GM12878 (cell line): ENCODE data around the gene RNF113B. TPM values are rescaled to one million over a fixed set of nuclear protein-coding genes. Genes with fewer than 3 reads are reported as not detected.
A peak's percentile ranks its signal among the peaks of the same experiment; 100 is the strongest.

Source experiments
- ATAC-seq: fragments of 200-7000 bp; cut with Tn5 transposase; 3 replicates; pipeline ENCODE4 v1.9.1; 2020; ENCODE audit warnings: mild to moderate bottlenecking, moderate library complexity
- BruUV-seq: library from RNA; stranded (reverse); fragments of 400-500 nt; replicated peaks from 2 replicates; lab custom pipeline; 2021; lab: Mats Ljungman, UMichigan
- CTCF ChIA-PET: fragments of 300-600 bp; sonication (Branson Sonifier 250); formaldehyde crosslinking; extraction: SDS; loops from one replicate; lab custom pipeline; 2021; ENCODE audit warnings: inconsistent platforms; lab: Yijun Ruan, JAX
- POLR2A ChIA-PET: fragments of 350-600 bp; formaldehyde crosslinking; extraction: SDS; loops from one replicate; lab custom pipeline; 2021; ENCODE audit warnings: inconsistent platforms; lab: Charles Lee
- RAD21 ChIA-PET: fragments of 300-600 bp; sonication (Branson Sonifier 250); formaldehyde crosslinking; loops from one replicate; lab custom pipeline; 2023; ENCODE audit warnings: antibody characterized with exemption; ENCODE audit not compliant: unreplicated experiment; lab: Charles Lee
- SMC1A ChIA-PET: fragments of 300-600 bp; sonication (Branson Sonifier 250); formaldehyde crosslinking; loops from one replicate; lab custom pipeline; 2023; ENCODE audit not compliant: unreplicated experiment, uncharacterized antibody; lab: Charles Lee
- DNase-seq: peaks from one replicate; pipeline ENCODE4 v3.0.0-alpha.2; 2011; ENCODE audit warnings: low read depth, low spot score
- FAIRE-seq: peaks from 3 replicates; lab custom pipeline; 2011; peaks lifted over from hg19 to GRCh38; lab: Jason Lieb, UNC
- H2AFZ ChIP-seq: 2 replicates; pipeline ENCODE4 v1.6.0; 2011; ENCODE audit warnings: low read depth, low read length, control low read depth; ENCODE audit not compliant: control insufficient read depth
- H3K27ac ChIP-seq: 2 replicates; pipeline ENCODE4 v1.5.1; 2011; ENCODE audit warnings: control low read depth; ENCODE audit not compliant: control insufficient read depth, insufficient read depth
- H3K27me3 ChIP-seq, 2 experiments: replicated peaks in 1 of 2; 2 replicates each; pipeline versions ENCODE4 v1.6.0 to v1.6.1; 2011; ENCODE audit warnings: low read length in 1 of 2; ENCODE audit not compliant: control insufficient read depth in 2 of 2, insufficient read depth in 2 of 2
- H3K36me3 ChIP-seq, 2 experiments: 2 replicates each; pipeline ENCODE4 v1.5.1; 2011; ENCODE audit warnings: low read length in 1 of 2; ENCODE audit not compliant: control insufficient read depth in 2 of 2, insufficient read depth in 2 of 2
- H3K4me1 ChIP-seq: 2 replicates; pipeline ENCODE4 v1.6.1; 2011; ENCODE audit warnings: mild to moderate bottlenecking, low read length, moderate library complexity, mixed read lengths; ENCODE audit not compliant: control insufficient read depth, insufficient read depth
- H3K4me2 ChIP-seq: 2 replicates; pipeline ENCODE4 v1.6.0; 2011; ENCODE audit warnings: control low read depth; ENCODE audit not compliant: control insufficient read depth, insufficient read depth
- H3K4me3 ChIP-seq: fragments of 200-600 bp; sonication (generic); 2 replicates; pipeline ENCODE4 v1.5.1; 2016
- H3K79me2 ChIP-seq: 2 replicates; pipeline ENCODE4 v1.6.0; 2011; ENCODE audit warnings: low read length; ENCODE audit not compliant: control insufficient read depth, insufficient read depth
- H3K9ac ChIP-seq: 2 replicates; pipeline ENCODE4 v1.8.0; 2011; ENCODE audit warnings: low read length, control low read depth, mixed read lengths; ENCODE audit not compliant: control insufficient read depth, insufficient read depth
- H3K9me3 ChIP-seq: replicated peaks from 3 replicates; pipeline ENCODE4 v1.5.1; 2011; ENCODE audit warnings: mild to moderate bottlenecking, low read length; ENCODE audit not compliant: control insufficient read depth, insufficient read depth
- H4K20me1 ChIP-seq: 2 replicates; pipeline ENCODE4 v1.6.0; 2011; ENCODE audit not compliant: control insufficient read depth, insufficient read depth
- BHLHE40 ChIP-seq, 2 experiments: fragments of 450-650 bp in 1 of 2; IDR thresholded peaks; 2 replicates each; pipeline ENCODE4 v1.6.1; 2011 to 2017; ENCODE audit warnings: low read depth in 2 of 2, borderline replicate concordance in 1 of 2, improper control_type of control experiment in 1 of 2, low read length in 1 of 2, mild to moderate bottlenecking in 1 of 2
- FOS ChIP-seq: IDR thresholded peaks from 3 replicates; pipeline ENCODE4 v1.6.1; 2011; ENCODE audit warnings: borderline replicate concordance; ENCODE audit not compliant: insufficient read length; ENCODE audit errors: extremely low read depth
- IKZF2 ChIP-seq, 2 experiments: fragments of 450-650 bp; IDR thresholded peaks; 2 replicates each; pipeline ENCODE4 v1.6.1; 2017; ENCODE audit warnings: mild to moderate bottlenecking in 2 of 2, moderate library complexity in 2 of 2
- MEF2A ChIP-seq: IDR thresholded peaks from 2 replicates; pipeline ENCODE4 v1.6.1; 2011; ENCODE audit warnings: low read depth, mild to moderate bottlenecking, low read length, moderate library complexity; ENCODE audit not compliant: insufficient read depth
- MEF2B ChIP-seq: fragments of 450-650 bp; IDR thresholded peaks from 2 replicates; pipeline ENCODE4 v1.6.1; 2018; ENCODE audit warnings: mild to moderate bottlenecking, moderate library complexity; ENCODE audit not compliant: partially characterized antibody, poor library complexity, severe bottlenecking
- MYC ChIP-seq: IDR thresholded peaks from 2 replicates; pipeline ENCODE4 v1.6.1; 2011; ENCODE audit warnings: mild to moderate bottlenecking, low read length, moderate library complexity, inconsistent platforms; ENCODE audit not compliant: insufficient read depth, insufficient replicate concordance, insufficient read length, severe bottlenecking
- POLR2AphosphoS2 ChIP-seq: IDR thresholded peaks from 2 replicates; pipeline ENCODE4 v1.6.1; 2011; ENCODE audit warnings: low read depth, mild to moderate bottlenecking, low read length, improper control_type of control experiment, moderate library complexity
- RUNX3 ChIP-seq: IDR thresholded peaks from 2 replicates; pipeline ENCODE4 v1.6.1; 2012; ENCODE audit warnings: low read length, inconsistent platforms
- SREBF1 ChIP-seq: IDR thresholded peaks from 2 replicates; pipeline ENCODE4 v1.6.1; 2012; ENCODE audit warnings: mild to moderate bottlenecking, low read length
- ZBTB4 ChIP-seq: fragments of 450-650 bp; formaldehyde crosslinking; IDR thresholded peaks from 2 replicates; pipeline ENCODE4 v1.4.0; 2022; ENCODE audit warnings: mild to moderate bottlenecking, moderate library complexity
- ZNF274 ChIP-seq: IDR thresholded peaks from one replicate; pipeline ENCODE4 v1.8.0; 2011; ENCODE audit not compliant: insufficient read length, insufficient read depth
- ZNF384 ChIP-seq: IDR thresholded peaks from 2 replicates; pipeline ENCODE4 v1.6.1; 2012; ENCODE audit warnings: low read depth, mild to moderate bottlenecking, low read length, improper control_type of control experiment, borderline replicate concordance
- WGBS: methylation state at CpG from one replicate; pipeline ENCODE4 v1.1.6; 2016; ENCODE audit warnings: low lambda C conversion rate; ENCODE audit not compliant: insufficient replicate concordance, insufficient coverage; ENCODE audit errors: missing lambda C conversion rate; 5-methylcytosine and 5-hydroxymethylcytosine counted together
- in situ Hi-C: fragments of 300-500 bp; cut with MboI; formaldehyde crosslinking; loops from 9 replicates; pipeline ENCODE4 v1.14.3; 2018; ENCODE audit warnings: mixed read lengths
- intact Hi-C: fragments of 100-400 bp; cut with micrococcal nuclease; formaldehyde crosslinking; loops from one replicate; pipeline ENCODE4 v1.14.2; 2022; ENCODE audit not compliant: unreplicated experiment
- polyA plus RNA-seq, 11 experiments: library from polyadenylated mRNA; depleted of rRNA in 4 of 11; unstranded in 6 of 11; stranded (reverse) in 5 of 11; fragments of >200 nt; fragmentation: Nextera tagmentation in 4 of 11; fragmentation: Illumina TruSeq in 1 of 11; extraction: Ambion mirVana in 4 of 11; extraction: Trizol in 1 of 11; gene quantifications; 1 replicate in 1 of 11; 2 replicates in 10 of 11; pipeline versions ENCODE4 v1.2.1 to v1.2.3, GENCODE V29; 2011 to 2016; ENCODE audit warnings: inconsistent platforms in 2 of 11, missing spikeins in 2 of 11, low read depth in 1 of 11
- total RNA-seq, 4 experiments: library from RNA; depleted of rRNA in 3 of 4; stranded (reverse); fragments of >200 nt in 3 of 4; fragmentation: Illumina TruSeq in 1 of 4; extraction: Trizol in 1 of 4; gene quantifications; 2 replicates each; pipeline versions ENCODE4 v1.2.1 to v1.2.3, GENCODE V29; 2013 to 2021
- TF ChIP-seq, protein P1 (sequence below): fragments of 450-650 bp; IDR thresholded peaks from 2 replicates; pipeline ENCODE4 v1.6.1; 2017; ENCODE audit warnings: low read depth, mild to moderate bottlenecking, moderate library complexity

Gene RNF113B
- total and polyA plus RNA-seq, 10 of the 15 experiments (the other 5 are each of a cell fraction or from before 2014, with no cell fraction given): not detected

DNA sequence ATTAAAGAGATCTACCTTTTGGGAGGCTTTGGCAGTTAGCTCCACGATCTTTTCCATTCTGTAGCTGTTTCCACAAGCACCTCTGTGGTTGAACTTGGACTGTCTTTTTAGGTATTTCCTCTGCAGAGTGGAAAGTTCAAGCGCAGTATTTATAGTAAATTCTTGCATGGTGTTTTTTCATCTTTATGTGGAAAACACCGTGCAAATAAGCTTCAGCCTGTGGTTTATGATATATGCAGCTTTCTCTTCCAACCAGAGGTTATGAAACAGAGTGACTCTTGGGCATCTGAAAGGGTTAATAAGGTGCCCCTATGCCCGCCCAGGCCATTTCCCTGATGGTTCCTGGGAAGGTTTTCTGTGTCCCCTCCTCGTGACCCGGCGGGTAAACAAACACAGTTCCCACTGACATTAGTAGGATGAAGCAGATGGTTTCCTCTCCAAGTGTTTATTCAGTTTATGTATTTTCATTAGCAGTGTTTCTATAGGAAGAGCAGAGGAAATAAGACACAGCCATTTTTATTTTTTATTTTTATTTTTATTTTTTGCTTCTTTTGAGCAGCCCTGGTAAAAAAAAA lies 39.7 kb upstream of the RNF113B start:
- RAD21 ChIA-PET: interaction anchor here (0.9 to 2.0 kb wide), 7 partner anchors 9 to 79 kb away, joined by 3 to 13 read pairs (median 4); no protein-coding TSS in a partner anchor
- Histone ChIP-seq H2AFZ (peak overlapping the region; percentile 33), H3K4me3 (no peak overlapping the region), H4K20me1 (no peaks in the 10 kb centered on the region), H3K36me3 (no peaks in the 10 kb centered on the region), H3K27ac (no peak overlapping the region), H3K79me2 (no peaks in the 10 kb centered on the region), H3K4me2 (peak overlapping the region; percentile 38; the same call in 1 of the 2 replicates), H3K9ac (no peak overlapping the region), H3K9me3 (no peaks in the 10 kb centered on the region; the same call in 2 of the 3 replicates), H3K27me3 (no peaks in the 10 kb centered on the region), H3K4me1 (no peaks in the 10 kb centered on the region)
- 32% methylated on average over 7 of the region's 7 CpGs for WGBS
- in situ Hi-C loops: no loop called here
- CTCF ChIA-PET: interaction anchor here (1.2 kb wide), 1 partner anchor 10 kb away, joined by 5 read pairs; no protein-coding TSS in a partner anchor
- ATAC-seq (peak; percentile 27), FAIRE-seq (no peak), DNase-seq (peak; percentile 15)
- POLR2A ChIA-PET: interaction anchor here (0.6 to 1.1 kb wide), 4 partner anchors 10 to 79 kb away, joined by 3 to 9 read pairs (median 4); no protein-coding TSS in a partner anchor
- intact Hi-C loops: no loop called here
- SMC1A ChIA-PET: interaction anchor here (0.7 to 3.6 kb wide), 8 partner anchors 10 to 630 kb away, joined by 3 to 31 read pairs (median 4); no protein-coding TSS in a partner anchor
- no TSS peak for BruUV-seq
- no peak for TF ChIP-seq SREBF1
- no peak for TF ChIP-seq MYC
- TF ChIP-seq MEF2A: no peak
- peak; percentile 11 to 21; a peak in 1 of 4 replicates for TF ChIP-seq IKZF2 (IDR thresholded peaks at IDR 0.05)
- no peak for TF ChIP-seq ZNF274
- TF ChIP-seq POLR2AphosphoS2: no peak
- no peak for TF ChIP-seq ZBTB4 (CRISPR knock-in tag)
- TF ChIP-seq BHLHE40 (IDR thresholded peaks at IDR 0.05; ENCODE audit: borderline replicate concordance in 1 of 2, low read depth in 2 of 2, low read length in 1 of 2): no peak
- peak; percentile 30 for TF ChIP-seq MEF2B
- TF ChIP-seq, protein P1, sequence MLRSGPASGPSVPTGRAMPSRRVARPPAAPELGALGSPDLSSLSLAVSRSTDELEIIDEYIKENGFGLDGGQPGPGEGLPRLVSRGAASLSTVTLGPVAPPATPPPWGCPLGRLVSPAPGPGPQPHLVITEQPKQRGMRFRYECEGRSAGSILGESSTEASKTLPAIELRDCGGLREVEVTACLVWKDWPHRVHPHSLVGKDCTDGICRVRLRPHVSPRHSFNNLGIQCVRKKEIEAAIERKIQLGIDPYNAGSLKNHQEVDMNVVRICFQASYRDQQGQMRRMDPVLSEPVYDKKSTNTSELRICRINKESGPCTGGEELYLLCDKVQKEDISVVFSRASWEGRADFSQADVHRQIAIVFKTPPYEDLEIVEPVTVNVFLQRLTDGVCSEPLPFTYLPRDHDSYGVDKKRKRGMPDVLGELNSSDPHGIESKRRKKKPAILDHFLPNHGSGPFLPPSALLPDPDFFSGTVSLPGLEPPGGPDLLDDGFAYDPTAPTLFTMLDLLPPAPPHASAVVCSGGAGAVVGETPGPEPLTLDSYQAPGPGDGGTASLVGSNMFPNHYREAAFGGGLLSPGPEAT: peak; percentile 31; the same call in 1 of the 2 replicates
- TF ChIP-seq RUNX3: 0 out of 2 replicates have a peak, but pooled peaks have one; percentile 33
- TF ChIP-seq FOS: no peak
- no peak for TF ChIP-seq ZNF384
